GM12875 (cell line): ENCODE results near the gene SUSD2.
"Not testable (repeated sequence)": the region's sequence is repeated elsewhere in the genome, so short reads cannot be mapped to it uniquely, and the experiment has no call there.

Experiments
- H3K4me3 ChIP-seq: one replicate; pipeline ENCODE4 v1.5.1; 2011; ENCODE audit warnings: low read depth, low read length, control low read depth
- CTCF ChIP-seq: IDR thresholded peaks from 2 replicates; pipeline ENCODE4 v1.5.1; 2011; ENCODE audit warnings: low read depth, mild to moderate bottlenecking, control low read depth, inconsistent platforms, low read length, moderate library complexity, borderline replicate concordance; ENCODE audit not compliant: insufficient read depth

The SUSD2 gene

GRCh38 chr22:24190596-24191208 lies 9.4 kb downstream of the SUSD2 start:
- TF ChIP-seq CTCF = no peak
- H3K4me3 ChIP-seq = no peak overlapping the region

DNA sequence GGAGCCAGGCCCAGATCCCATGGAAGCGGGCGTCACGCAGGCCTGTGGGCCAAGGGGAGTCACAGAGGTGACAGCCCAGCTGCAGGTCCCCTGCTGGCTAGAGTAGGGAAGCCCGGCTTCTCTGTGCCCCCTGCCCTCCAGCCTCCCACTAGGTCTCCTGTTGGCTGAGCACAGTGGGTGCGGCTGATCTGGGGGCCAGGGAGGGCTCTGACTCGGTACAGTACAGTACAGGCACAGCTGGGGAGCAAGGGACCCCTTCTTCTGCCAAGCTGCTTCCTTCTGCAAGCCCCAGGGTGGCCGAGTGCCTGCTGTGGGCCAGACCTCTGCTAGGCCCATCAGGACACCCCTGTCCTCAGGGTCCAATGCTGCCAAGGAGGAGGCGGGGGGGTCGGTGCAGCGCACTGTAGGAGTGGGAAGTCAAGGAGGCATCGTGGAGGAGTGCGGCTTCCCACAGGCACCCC lies 10.1 kb downstream of the SUSD2 start:
- H3K4me3 ChIP-seq = no peak overlapping the region
- TF ChIP-seq CTCF = no peak

GRCh38 chr22:24191893-24192292 lies 10.6 kb downstream of the SUSD2 start:
- no peak for TF ChIP-seq CTCF
- no peak overlapping the region for H3K4me3 ChIP-seq

- no peak for TF ChIP-seq CTCF
- no peak overlapping the region for H3K4me3 ChIP-seq
Observed at GRCh38 chr22:24198682-24199052, 17.4 kb downstream of the SUSD2 start.

DNA sequence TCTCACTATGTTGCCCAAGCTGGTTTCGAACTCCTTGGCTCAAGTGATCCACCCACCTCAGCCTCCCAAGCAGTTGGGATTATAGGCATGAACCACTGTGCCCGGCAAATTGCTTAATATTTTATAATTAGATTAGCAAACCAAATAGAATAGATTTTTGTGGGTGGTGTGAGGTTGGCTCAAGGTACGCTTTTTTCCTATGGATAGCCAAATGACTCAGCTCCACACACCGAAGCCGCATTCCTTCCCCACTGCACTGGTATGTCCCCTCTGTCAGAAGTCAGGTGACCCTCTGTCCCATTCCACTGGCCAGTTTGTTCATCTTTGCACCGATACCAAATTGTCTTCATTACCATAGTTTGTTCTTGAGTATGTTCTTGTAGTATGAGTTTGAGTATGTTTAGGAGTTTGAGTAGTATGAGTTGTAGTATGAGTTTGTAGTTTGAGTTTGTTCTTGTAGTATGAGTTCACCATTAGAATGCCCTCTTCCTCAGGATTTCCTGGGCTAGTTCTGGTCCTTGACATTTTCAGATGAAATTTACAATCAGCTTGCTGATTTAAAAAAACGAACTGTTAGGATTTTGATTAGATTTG lies 19.4 kb downstream of the SUSD2 start:
- H3K4me3 ChIP-seq = no peak overlapping the region

GRCh38 chr22:24201681-24202614 lies 20.7 kb downstream of the SUSD2 start:
- no peak overlapping the region for H3K4me3 ChIP-seq
- TF ChIP-seq CTCF = no peak

More for the DNA sequence above, 19.4 kb downstream of the SUSD2 start:
- no peak for TF ChIP-seq CTCF

- H3K4me3 ChIP-seq = not testable (repeated sequence)
Observed at GRCh38 chr22:24203856-24204255, 22.6 kb downstream of the SUSD2 start.
